HL-60 (cell line): ENCODE measurements around the gene SIX6.
"Not testable (repeated sequence)": the region's sequence is repeated elsewhere in the genome, so short reads cannot be mapped to it uniquely, and the experiment has no call there.

Experiments
- DNase-seq, 2 experiments: peaks; one replicate each; pipeline ENCODE4 v3.0.0-alpha.2; 2010 to 2020; ENCODE audit warnings: low read depth in 1 of 2, low spot score in 1 of 2
- H3K27ac ChIP-seq: fragments of 250-450 bp; sonication (Bioruptor Pico); replicated peaks from 2 replicates; pipeline ENCODE4 v1.5.1; 2020; ENCODE audit warnings: mild to moderate bottlenecking, moderate library complexity
- H3K27me3 ChIP-seq: fragments of 250-450 bp; sonication (Bioruptor Pico); 2 replicates; pipeline ENCODE4 v1.5.1; 2021; ENCODE audit warnings: mild to moderate bottlenecking, moderate library complexity; ENCODE audit not compliant: insufficient read depth, poor library complexity, severe bottlenecking
- H3K4me3 ChIP-seq: replicated peaks from 2 replicates; pipeline ENCODE4 v1.5.1; 2011; ENCODE audit warnings: mild to moderate bottlenecking, control low read depth, low read length; ENCODE audit not compliant: insufficient read depth
- CTCF ChIP-seq: IDR thresholded peaks from one replicate; pipeline ENCODE4 v1.5.1; 2011; ENCODE audit warnings: low read length, control low read depth, inconsistent platforms; ENCODE audit not compliant: insufficient read depth
- GABPA ChIP-seq: IDR thresholded peaks from 2 replicates; pipeline ENCODE4 v1.6.1; 2012; ENCODE audit warnings: low read depth
- POLR2AphosphoS5 ChIP-seq: IDR thresholded peaks from 2 replicates; pipeline ENCODE4 v1.6.1; 2012; ENCODE audit warnings: low read depth
- SPI1 ChIP-seq: IDR thresholded peaks from 2 replicates; pipeline ENCODE4 v1.6.1; 2012; ENCODE audit warnings: low read depth, mild to moderate bottlenecking, borderline replicate concordance
- long read RNA-seq: library from polyadenylated mRNA; unstranded; transcript quantifications from one replicate; pipeline ENCODE4 v2.0.0, GENCODE V29; 2020
- TF ChIP-seq, protein P1 (sequence below): IDR thresholded peaks from 2 replicates; pipeline ENCODE4 v1.6.1; 2012; ENCODE audit warnings: low read depth; ENCODE audit not compliant: insufficient replicate concordance

SIX6 gene
- long read RNA-seq: 0 reads

DNA sequence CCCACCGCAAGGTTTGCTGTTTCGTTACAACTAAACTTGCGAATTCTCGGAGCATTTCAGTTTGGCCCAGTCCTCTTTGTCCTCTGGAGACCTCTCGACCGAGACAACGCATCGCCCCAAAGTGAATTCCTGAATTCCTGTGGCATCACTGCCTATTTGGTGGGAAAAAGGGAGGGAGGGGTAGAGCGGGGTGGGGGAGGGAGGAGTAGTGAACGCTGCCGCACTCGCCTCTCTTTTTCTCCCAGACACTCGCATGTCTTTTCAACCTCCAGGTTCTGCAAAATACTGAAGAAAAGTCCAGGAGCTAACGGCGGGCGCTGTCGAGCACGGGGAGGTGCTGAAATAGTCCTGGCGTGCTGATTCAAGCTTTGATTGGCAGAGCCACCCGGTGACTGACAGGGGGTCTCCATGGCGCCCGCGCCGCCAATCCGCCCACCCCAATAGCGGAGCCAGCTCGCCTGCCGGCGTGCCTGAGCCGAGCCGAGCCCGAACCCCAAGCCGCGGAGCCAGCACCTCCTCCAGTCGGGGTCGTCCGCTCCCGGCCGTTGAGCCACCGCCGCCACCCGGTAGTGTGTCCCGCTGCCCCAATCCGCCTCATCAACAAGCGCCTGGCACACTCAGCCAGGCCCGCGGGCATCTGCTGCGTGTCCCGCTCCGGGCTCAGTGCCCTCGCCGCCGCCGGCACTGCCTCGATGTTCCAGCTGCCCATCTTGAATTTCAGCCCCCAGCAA, at the start of gene SIX6:
Gene SIX6, plus strand, starts transcription at position 440 of the 731 bp plus-strand sequence. Its CDS starts 253 bp downstream, at position 693.
- DNase-seq: no peak
- Histone ChIP-seq H3K27ac (no peak within 1 kb of the TSS), H3K27me3 (peaks cover 94% of the 10 kb centered on the region)

DNA sequence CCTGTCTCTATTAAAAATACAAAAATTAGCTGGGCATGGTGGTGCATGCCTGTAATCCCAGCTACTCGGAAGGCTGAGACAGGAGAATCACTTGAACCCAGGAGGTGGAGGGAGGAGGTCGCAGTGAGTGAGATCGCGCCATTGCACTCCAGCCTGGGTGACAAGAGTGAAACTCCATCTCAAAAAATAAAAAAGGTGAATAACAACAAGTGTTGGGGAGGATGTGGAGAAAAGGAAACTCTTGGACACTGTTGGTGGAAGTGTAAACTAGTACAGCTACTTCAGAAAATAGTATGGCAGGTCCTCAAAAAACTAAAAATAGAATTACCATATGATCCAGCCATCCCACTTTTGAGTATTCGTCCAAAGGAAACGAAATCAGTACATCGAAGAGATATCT, 28.7 kb upstream of the SIX6 start:
- H3K27ac ChIP-seq, DNase-seq, H3K4me3 ChIP-seq: not testable (repeated sequence)
- H3K27me3 ChIP-seq: peaks cover 11% of the 10 kb centered on the region

More for the DNA sequence above, at the start of gene SIX6:
- TF ChIP-seq, protein P1, sequence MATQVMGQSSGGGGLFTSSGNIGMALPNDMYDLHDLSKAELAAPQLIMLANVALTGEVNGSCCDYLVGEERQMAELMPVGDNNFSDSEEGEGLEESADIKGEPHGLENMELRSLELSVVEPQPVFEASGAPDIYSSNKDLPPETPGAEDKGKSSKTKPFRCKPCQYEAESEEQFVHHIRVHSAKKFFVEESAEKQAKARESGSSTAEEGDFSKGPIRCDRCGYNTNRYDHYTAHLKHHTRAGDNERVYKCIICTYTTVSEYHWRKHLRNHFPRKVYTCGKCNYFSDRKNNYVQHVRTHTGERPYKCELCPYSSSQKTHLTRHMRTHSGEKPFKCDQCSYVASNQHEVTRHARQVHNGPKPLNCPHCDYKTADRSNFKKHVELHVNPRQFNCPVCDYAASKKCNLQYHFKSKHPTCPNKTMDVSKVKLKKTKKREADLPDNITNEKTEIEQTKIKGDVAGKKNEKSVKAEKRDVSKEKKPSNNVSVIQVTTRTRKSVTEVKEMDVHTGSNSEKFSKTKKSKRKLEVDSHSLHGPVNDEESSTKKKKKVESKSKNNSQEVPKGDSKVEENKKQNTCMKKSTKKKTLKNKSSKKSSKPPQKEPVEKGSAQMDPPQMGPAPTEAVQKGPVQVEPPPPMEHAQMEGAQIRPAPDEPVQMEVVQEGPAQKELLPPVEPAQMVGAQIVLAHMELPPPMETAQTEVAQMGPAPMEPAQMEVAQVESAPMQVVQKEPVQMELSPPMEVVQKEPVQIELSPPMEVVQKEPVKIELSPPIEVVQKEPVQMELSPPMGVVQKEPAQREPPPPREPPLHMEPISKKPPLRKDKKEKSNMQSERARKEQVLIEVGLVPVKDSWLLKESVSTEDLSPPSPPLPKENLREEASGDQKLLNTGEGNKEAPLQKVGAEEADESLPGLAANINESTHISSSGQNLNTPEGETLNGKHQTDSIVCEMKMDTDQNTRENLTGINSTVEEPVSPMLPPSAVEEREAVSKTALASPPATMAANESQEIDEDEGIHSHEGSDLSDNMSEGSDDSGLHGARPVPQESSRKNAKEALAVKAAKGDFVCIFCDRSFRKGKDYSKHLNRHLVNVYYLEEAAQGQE: peak; percentile 90
- TF ChIP-seq CTCF (no peak), POLR2AphosphoS5 (no peak), SPI1 (no peak)
- no peak within 1 kb of the TSS for H3K4me3 ChIP-seq

DNA sequence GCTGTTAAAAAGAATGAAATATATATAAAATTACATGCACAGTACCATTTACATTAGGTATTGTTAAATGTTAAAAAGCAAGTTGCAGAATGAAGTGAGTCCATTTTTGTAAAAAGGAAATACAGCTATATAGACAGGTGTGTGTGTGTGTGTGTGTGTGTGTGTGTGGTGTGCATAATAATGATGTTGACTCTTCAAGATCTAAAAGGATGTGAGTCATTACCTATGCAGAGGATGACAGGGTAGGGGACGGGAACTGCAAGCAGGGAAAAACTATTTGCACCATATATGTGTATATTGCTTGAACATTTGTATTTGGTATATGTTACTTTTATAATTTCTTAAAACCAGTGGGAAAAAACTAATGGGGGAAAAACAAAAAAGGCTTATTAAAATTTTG, 26.2 kb upstream of the SIX6 start:
- peaks cover 32% of the 10 kb centered on the region for H3K27me3 ChIP-seq
- no peak overlapping the region for H3K27ac ChIP-seq
- H3K4me3 ChIP-seq: no peak overlapping the region
- no peak for DNase-seq
- TF ChIP-seq CTCF (no peak), GABPA (no peak), POLR2AphosphoS5 (no peak), SPI1 (no peak)
- TF ChIP-seq, protein P1: no peak

DNA sequence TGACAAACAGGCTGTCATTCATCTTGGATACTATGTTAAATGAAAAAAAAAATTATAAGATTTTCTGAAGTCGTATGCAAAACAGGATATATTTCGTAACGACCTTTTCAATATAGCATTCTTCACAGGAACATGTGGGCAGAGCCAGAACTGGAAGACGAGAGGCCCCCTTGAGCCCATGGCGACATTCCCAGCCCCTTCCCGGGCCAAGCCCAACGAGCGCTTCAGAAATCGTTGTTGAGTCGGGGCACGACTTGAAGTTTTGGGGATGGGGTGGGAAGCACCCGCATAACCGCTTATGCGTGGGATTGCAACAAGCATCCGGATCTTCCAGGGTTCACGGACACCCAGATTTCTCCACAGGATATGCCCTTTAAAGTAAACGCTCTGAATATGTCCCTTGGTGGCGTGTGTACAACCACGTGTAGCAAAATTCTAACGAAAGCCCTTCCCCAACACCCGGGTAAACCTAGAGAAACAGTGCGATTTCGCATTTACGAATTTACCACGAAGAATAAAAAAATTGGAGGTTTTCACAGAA, 23.8 kb upstream of the SIX6 start:
- TF ChIP-seq CTCF (no peak), SPI1 (no peak), GABPA (no peak), POLR2AphosphoS5 (no peak)
- TF ChIP-seq, protein P1: no peak
- no peak overlapping the region for H3K27ac ChIP-seq
- peaks cover 42% of the 10 kb centered on the region for H3K27me3 ChIP-seq
- DNase-seq: no peak
- H3K4me3 ChIP-seq: peak overlapping the region; percentile 17; the same call in 1 of the 2 replicates
